Endothelial cell of umbilical vein (primary cell): ENCODE measurements around the gene XPA. TPM values are rescaled to one million over a fixed set of nuclear protein-coding genes. Genes with fewer than 3 reads are reported as not detected.

Experiments
- BruUV-seq: library from RNA; stranded (reverse); fragments of 400-500 nt; replicated peaks from 2 replicates; lab custom pipeline; 2021; lab: Mats Ljungman, UMichigan
- CTCF ChIA-PET: fragments of 300-600, 350-600 bp; sonication (Branson Sonifier 250); formaldehyde crosslinking; loops from one replicate; lab custom pipeline; 2021; ENCODE audit warnings: antibody characterized with exemption, inconsistent platforms; lab: Charles Lee
- POLR2A ChIA-PET: fragments of 300-600, 350-600 bp; sonication (Branson Sonifier 250); formaldehyde crosslinking; loops from one replicate; lab custom pipeline; 2021; ENCODE audit warnings: antibody characterized with exemption, inconsistent platforms; lab: Charles Lee
- DNase-seq: peaks from one replicate; pipeline ENCODE4 v3.0.0-alpha.2; 2011; ENCODE audit warnings: low read depth, low spot score
- FAIRE-seq: peaks from 2 replicates; lab custom pipeline; 2011; peaks lifted over from hg19 to GRCh38; lab: Jason Lieb, UNC
- H2AFZ ChIP-seq: 2 replicates; pipeline ENCODE4 v1.6.0; 2012; ENCODE audit warnings: low read depth, low read length, control low read depth, inconsistent platforms
- H3K27ac ChIP-seq: 2 replicates; pipeline ENCODE4 v1.5.1; 2011; ENCODE audit warnings: low read depth, mild to moderate bottlenecking, control low read depth, low read length, moderate library complexity; ENCODE audit not compliant: insufficient read depth
- H3K27me3 ChIP-seq, 2 experiments: 2 replicates each; pipeline versions ENCODE4 v1.6.0 to v1.6.1; 2011; ENCODE audit warnings: low read length in 2 of 2, mixed read lengths in 1 of 2; ENCODE audit not compliant: control insufficient read depth in 2 of 2, insufficient read depth in 2 of 2
- H3K36me3 ChIP-seq, 2 experiments: 2 replicates in 1 of 2; 3 replicates in 1 of 2; pipeline ENCODE4 v1.5.1; 2011; ENCODE audit warnings: low read length in 2 of 2, mild to moderate bottlenecking in 1 of 2, moderate library complexity in 1 of 2; ENCODE audit not compliant: control insufficient read depth in 2 of 2, insufficient read depth in 2 of 2; ENCODE audit errors: extremely low read depth in 1 of 2
- H3K4me1 ChIP-seq: 3 replicates; pipeline ENCODE4 v1.5.1; 2011; ENCODE audit warnings: mild to moderate bottlenecking, low read length; ENCODE audit not compliant: control insufficient read depth, insufficient read depth; ENCODE audit errors: extremely low read depth
- H3K4me2 ChIP-seq: 2 replicates; pipeline ENCODE4 v1.6.1; 2011; ENCODE audit warnings: low read length, control low read depth, mixed read lengths; ENCODE audit not compliant: insufficient read depth
- H3K4me3 ChIP-seq, 3 experiments: fragments of 200-600 bp in 1 of 3; sonication (generic), shearing (Covaris generic) in 1 of 3; replicated peaks in 1 of 3; 2 replicates each; pipeline ENCODE4 v1.5.1; 2011 to 2016; ENCODE audit warnings: control low read depth in 3 of 3, low read length in 3 of 3, mild to moderate bottlenecking in 2 of 3, inconsistent platforms in 1 of 3, low read depth in 1 of 3, moderate library complexity in 1 of 3; ENCODE audit not compliant: insufficient read depth in 1 of 3
- H3K79me2 ChIP-seq: 2 replicates; pipeline ENCODE4 v1.6.0; 2012; ENCODE audit warnings: low read length, inconsistent platforms; ENCODE audit not compliant: control insufficient read depth, insufficient read depth
- H3K9ac ChIP-seq: replicated peaks from 2 replicates; pipeline ENCODE3; 2011; ENCODE audit warnings: low read length, control low read depth; ENCODE audit not compliant: insufficient read depth; ENCODE audit errors: extremely low read depth
- H3K9me1 ChIP-seq: replicated peaks from 3 replicates; pipeline ENCODE4 v1.6.0; 2011; ENCODE audit warnings: mild to moderate bottlenecking, low read length; ENCODE audit not compliant: control insufficient read depth, insufficient read depth; ENCODE audit errors: extremely low read depth
- H3K9me3 ChIP-seq: replicated peaks from 2 replicates; pipeline ENCODE4 v1.5.1; 2012; ENCODE audit warnings: low read length, inconsistent platforms; ENCODE audit not compliant: control insufficient read depth, insufficient read depth
- H4K20me1 ChIP-seq: replicated peaks from 2 replicates; pipeline ENCODE3; 2011; ENCODE audit warnings: mild to moderate bottlenecking, low read length; ENCODE audit not compliant: control insufficient read depth, insufficient read depth; ENCODE audit errors: extremely low read depth
- CTCF ChIP-seq, 2 donors: IDR thresholded peaks; 1 replicate in 1 of 2; 2 replicates in 1 of 2; pipeline ENCODE4 v1.5.1; 2011; ENCODE audit warnings: low read length in 2 of 2, mild to moderate bottlenecking in 2 of 2, moderate library complexity in 2 of 2, control low read depth in 1 of 2, inconsistent platforms in 1 of 2, low read depth in 1 of 2; ENCODE audit not compliant: insufficient read depth in 1 of 2; ENCODE audit errors: extremely low read depth in 1 of 2
- EZH2 ChIP-seq: IDR thresholded peaks from 2 replicates; pipeline ENCODE4 v1.6.1; 2012; ENCODE audit warnings: borderline replicate concordance, low read depth, mild to moderate bottlenecking, moderate library complexity, low read length, inconsistent platforms; ENCODE audit not compliant: severe bottlenecking
- FOS ChIP-seq: IDR thresholded peaks from 2 replicates; pipeline ENCODE4 v1.6.1; 2011; ENCODE audit warnings: mild to moderate bottlenecking, low read length, moderate library complexity, borderline replicate concordance; ENCODE audit not compliant: insufficient read depth
- GATA2 ChIP-seq: IDR thresholded peaks from 2 replicates; pipeline ENCODE4 v1.7.0; 2011; ENCODE audit warnings: low read depth, mild to moderate bottlenecking, moderate library complexity, mixed read lengths, low read length; ENCODE audit not compliant: insufficient read length, insufficient read depth
- POLR2A ChIP-seq: IDR thresholded peaks from 2 replicates; pipeline ENCODE4 v1.6.1; 2012; ENCODE audit warnings: low read depth, mild to moderate bottlenecking, control low read depth, low read length
- POLR2AphosphoS5 ChIP-seq: IDR thresholded peaks from 2 replicates; pipeline ENCODE4 v1.6.1; 2012; ENCODE audit warnings: low read depth, mild to moderate bottlenecking, control low read depth, low read length, moderate library complexity; ENCODE audit not compliant: insufficient read depth
- dilution Hi-C: fragments of 300-500 bp; cut with MboI; formaldehyde crosslinking; loops from one replicate; pipeline ENCODE4 v1.15.0; 2019; ENCODE audit warnings: low sequenced_read_pairs; ENCODE audit not compliant: extremely low pct_ligation_motif_present
- intact Hi-C: fragments of 100-400 bp; cut with micrococcal nuclease; formaldehyde crosslinking; loops from one replicate; pipeline ENCODE4 v1.10.0; 2022
- polyA plus RNA-seq, 4 experiments: library from polyadenylated mRNA; depleted of rRNA in 3 of 4; stranded (reverse) in 3 of 4; unstranded in 1 of 4; fragments of >200 nt; gene quantifications; 2 replicates each; pipeline versions ENCODE4 v1.2.1 to v1.2.3, GENCODE V29; 2011 to 2012; ENCODE audit warnings: missing spikeins in 1 of 4
- total RNA-seq: library from RNA; stranded (reverse); gene quantifications from 2 replicates; pipeline ENCODE4 v1.2.3, GENCODE V29; 2021

XPA gene
- total and polyA plus RNA-seq, 2 donors (not counting 3 experiments of a cell fraction or from before 2014, with no cell fraction given): 3.6 to 21.1 TPM

GRCh38 chr9:97675655-97676054 is 21.5 kb downstream of the XPA start:
- POLR2A ChIA-PET: no interaction called here
- TF ChIP-seq GATA2: no peak
- no peaks in the 10 kb centered on the region for H3K4me1 ChIP-seq
- no peak overlapping the region for H3K4me2 ChIP-seq
- CTCF ChIA-PET: interaction anchor here (1.1 to 1.3 kb wide), 2 partner anchors 206 to 225 kb away, joined by 3 to 4 read pairs; no protein-coding TSS in a partner anchor
- intact Hi-C loops (no loop called here), dilution Hi-C loops (no loop called here)
- peaks cover 12 to 46% of the 10 kb centered on the region in 2 experiments for H3K36me3 ChIP-seq
- no peaks in the 10 kb centered on the region for H3K9me3 ChIP-seq
- no peak overlapping the region for H3K9ac ChIP-seq
- no peak for DNase-seq
- peaks cover 3% of the 10 kb centered on the region for H4K20me1 ChIP-seq
- H2AFZ ChIP-seq: no peak overlapping the region
- H3K27me3 ChIP-seq: no peaks in the 10 kb centered on the region
- no peak overlapping the region for H3K27ac ChIP-seq
- no peaks in the 10 kb centered on the region for H3K9me1 ChIP-seq
- H3K4me3 ChIP-seq: no peak overlapping the region
- no TSS peak for BruUV-seq
- no peak for FAIRE-seq
- peaks cover 2% of the 10 kb centered on the region for H3K79me2 ChIP-seq

- Histone ChIP-seq H3K4me1 (no peaks in the 10 kb centered on the region), H3K9me1 (no peaks in the 10 kb centered on the region), H3K4me3 (no peak overlapping the region), H3K9ac (no peak overlapping the region), H4K20me1 (peaks cover 3% of the 10 kb centered on the region), H3K79me2 (peaks cover 2% of the 10 kb centered on the region), H3K27ac (no peak overlapping the region), H3K36me3 (peaks cover 16 to 59% of the 10 kb centered on the region in 2 experiments), H2AFZ (no peak overlapping the region), H3K9me3 (no peaks in the 10 kb centered on the region), H3K27me3 (no peaks in the 10 kb centered on the region), H3K4me2 (no peak overlapping the region)
- CTCF ChIA-PET: interaction anchor here (1.2 kb wide), 1 partner anchor 14 kb away, joined by 3 read pairs; no protein-coding TSS in a partner anchor
- POLR2A ChIA-PET: no interaction called here
- no TSS peak for BruUV-seq
- DNase-seq (no peak), FAIRE-seq (peak; percentile 46)
- intact Hi-C loops (no loop called here), dilution Hi-C loops (no loop called here)
- TF ChIP-seq FOS (no peak), EZH2 (no peak), POLR2AphosphoS5 (no peak), CTCF (IDR thresholded peaks at IDR 0.05; ENCODE audit: extremely low read depth in 1 of 2, insufficient read depth in 1 of 2, low read depth in 1 of 2, low read length in 2 of 2) (no peak), POLR2A (no peak), GATA2 (no peak)
Observed at GRCh38 chr9:97673922-97674321, 23.2 kb downstream of the XPA start.
